Fibroblast of lung (primary cell): Measurements from ENCODE around the gene FAM13A. TPM values are rescaled to one million over a fixed set of nuclear protein-coding genes. Genes with fewer than 3 reads are reported as not detected.
A peak's percentile ranks its signal among the peaks of the same experiment; 100 is the strongest.

Experiments used
- DNase-seq, 2 donors: peaks; one replicate each; pipeline versions ENCODE4 v3.0.0 to v3.0.0-alpha.2; 2010; ENCODE audit warnings: low read depth in 2 of 2
- H2AFZ ChIP-seq: 2 replicates; pipeline ENCODE4 v1.5.1; 2012; ENCODE audit warnings: low read length, control low read depth, inconsistent platforms
- H3K27ac ChIP-seq: 2 replicates; pipeline ENCODE4 v1.5.1; 2011; ENCODE audit warnings: low read length, control low read depth; ENCODE audit not compliant: insufficient read depth
- H3K27me3 ChIP-seq: 2 replicates; pipeline ENCODE4 v1.5.1; 2011; ENCODE audit warnings: mild to moderate bottlenecking, low read length; ENCODE audit not compliant: control insufficient read depth, insufficient read depth
- H3K36me3 ChIP-seq: 2 replicates; pipeline ENCODE4 v1.5.1; 2011; ENCODE audit warnings: low read length; ENCODE audit not compliant: control insufficient read depth, insufficient read depth
- H3K4me1 ChIP-seq: 2 replicates; pipeline ENCODE4 v1.5.1; 2011; ENCODE audit warnings: low read length; ENCODE audit not compliant: control insufficient read depth, insufficient read depth; ENCODE audit errors: extremely low read depth
- H3K4me2 ChIP-seq: 2 replicates; pipeline ENCODE4 v1.5.1; 2011; ENCODE audit warnings: low read length, control low read depth; ENCODE audit not compliant: insufficient read depth; ENCODE audit errors: extremely low read depth
- H3K4me3 ChIP-seq, 4 experiments: fragments of 200-600 bp in 1 of 4; sonication (generic) in 1 of 4; replicated peaks in 1 of 4; 2 replicates each; pipeline ENCODE4 v1.5.1; 2011 to 2016; ENCODE audit warnings: low read length in 4 of 4, low read depth in 3 of 4, mild to moderate bottlenecking in 3 of 4, control low read depth in 2 of 4, inconsistent platforms in 1 of 4, mixed read lengths in 1 of 4; ENCODE audit not compliant: insufficient read depth in 1 of 4; ENCODE audit errors: control extremely low read depth in 1 of 4
- H3K79me2 ChIP-seq: 2 replicates; pipeline ENCODE4 v1.5.1; 2012; ENCODE audit warnings: mild to moderate bottlenecking, low read length, inconsistent platforms; ENCODE audit not compliant: control insufficient read depth, insufficient read depth
- H3K9ac ChIP-seq: 2 replicates; pipeline ENCODE4 v1.5.1; 2011; ENCODE audit warnings: mild to moderate bottlenecking, low read length, control low read depth; ENCODE audit not compliant: insufficient read depth
- H3K9me3 ChIP-seq: 2 replicates; pipeline ENCODE4 v1.5.1; 2012; ENCODE audit warnings: low read depth, low read length; ENCODE audit not compliant: control insufficient read depth, insufficient read depth
- H4K20me1 ChIP-seq: 2 replicates; pipeline ENCODE4 v1.5.1; 2011; ENCODE audit warnings: low read length; ENCODE audit not compliant: control insufficient read depth, insufficient read depth; ENCODE audit errors: extremely low read depth
- EZH2 ChIP-seq: IDR thresholded peaks from 2 replicates; pipeline ENCODE4 v1.5.1; 2012; ENCODE audit warnings: low read length, control low read depth, mild to moderate bottlenecking; ENCODE audit errors: missing control alignments
- polyA plus RNA-seq, 2 donors: library from polyadenylated mRNA; depleted of rRNA in 1 of 2; stranded (reverse) in 1 of 2; unstranded in 1 of 2; fragments of >200 nt; gene quantifications; 2 replicates each; pipeline ENCODE4 v1.2.1, GENCODE V29; 2011 to 2012; ENCODE audit warnings: missing spikeins in 1 of 2
- total RNA-seq: library from RNA; depleted of rRNA; stranded (reverse); fragments of >200 nt; gene quantifications from 2 replicates; pipeline ENCODE4 v1.2.1, GENCODE V29; 2014
- TF ChIP-seq, protein P1 (sequence below), 2 donors: IDR thresholded peaks in 1 of 2; conservative IDR thresholded peaks in 1 of 2; 1 replicate in 1 of 2; 2 replicates in 1 of 2; pipeline ENCODE4 v1.5.1; 2011 to 2012; ENCODE audit warnings: low read length in 2 of 2, control low read depth in 1 of 2, inconsistent platforms in 1 of 2, low read depth in 1 of 2, mild to moderate bottlenecking in 1 of 2

Gene FAM13A
- total and polyA plus RNA-seq, 2 donors (not counting 1 experiment from before 2014, with no cell fraction given): 14.3 to 23.9 TPM

DNA sequence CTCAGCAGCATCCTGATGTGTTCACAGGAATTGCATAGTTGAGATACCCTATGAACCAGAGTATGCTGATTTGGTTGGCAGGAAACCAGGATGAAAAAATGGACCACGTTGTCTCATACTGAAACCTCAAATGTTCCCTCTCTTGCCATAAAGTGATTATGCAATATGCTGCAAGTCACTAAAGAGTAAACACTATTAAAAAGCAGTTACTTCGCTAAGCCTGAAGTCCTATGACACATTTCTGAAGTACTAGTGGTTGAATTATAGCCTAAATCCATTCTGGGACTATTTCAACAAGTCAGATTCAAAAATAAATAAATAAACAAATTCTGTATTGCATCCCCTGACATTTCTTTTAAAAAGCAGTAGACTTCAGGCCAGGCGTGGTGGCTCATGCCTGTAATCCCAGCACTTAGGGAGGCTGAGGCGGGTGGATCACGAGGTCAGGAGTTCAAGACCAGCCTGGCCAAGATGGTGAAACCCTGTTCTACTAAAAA is 253.3 kb downstream of the FAM13A start:
- no peak for TF ChIP-seq EZH2
- TF ChIP-seq, protein P1, sequence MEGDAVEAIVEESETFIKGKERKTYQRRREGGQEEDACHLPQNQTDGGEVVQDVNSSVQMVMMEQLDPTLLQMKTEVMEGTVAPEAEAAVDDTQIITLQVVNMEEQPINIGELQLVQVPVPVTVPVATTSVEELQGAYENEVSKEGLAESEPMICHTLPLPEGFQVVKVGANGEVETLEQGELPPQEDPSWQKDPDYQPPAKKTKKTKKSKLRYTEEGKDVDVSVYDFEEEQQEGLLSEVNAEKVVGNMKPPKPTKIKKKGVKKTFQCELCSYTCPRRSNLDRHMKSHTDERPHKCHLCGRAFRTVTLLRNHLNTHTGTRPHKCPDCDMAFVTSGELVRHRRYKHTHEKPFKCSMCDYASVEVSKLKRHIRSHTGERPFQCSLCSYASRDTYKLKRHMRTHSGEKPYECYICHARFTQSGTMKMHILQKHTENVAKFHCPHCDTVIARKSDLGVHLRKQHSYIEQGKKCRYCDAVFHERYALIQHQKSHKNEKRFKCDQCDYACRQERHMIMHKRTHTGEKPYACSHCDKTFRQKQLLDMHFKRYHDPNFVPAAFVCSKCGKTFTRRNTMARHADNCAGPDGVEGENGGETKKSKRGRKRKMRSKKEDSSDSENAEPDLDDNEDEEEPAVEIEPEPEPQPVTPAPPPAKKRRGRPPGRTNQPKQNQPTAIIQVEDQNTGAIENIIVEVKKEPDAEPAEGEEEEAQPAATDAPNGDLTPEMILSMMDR (conservative IDR thresholded peaks at IDR 0.05 in 1 of 2, IDR thresholded peaks at IDR 0.05 in 1 of 2; ENCODE audit: low read depth in 1 of 2, low read length in 2 of 2): no peak
- Histone ChIP-seq H4K20me1 (no peaks in the 10 kb centered on the region), H3K36me3 (peaks cover 2% of the 10 kb centered on the region), H3K9me3 (no peaks in the 10 kb centered on the region), H3K79me2 (no peaks in the 10 kb centered on the region), H2AFZ (no peak overlapping the region), H3K4me1 (peaks cover 2% of the 10 kb centered on the region), H3K4me3 (no peak overlapping the region), H3K27ac (no peak overlapping the region), H3K27me3 (no peaks in the 10 kb centered on the region), H3K4me2 (no peak overlapping the region), H3K9ac (no peak overlapping the region)
- peak; percentile 87 to 97 for DNase-seq

DNA sequence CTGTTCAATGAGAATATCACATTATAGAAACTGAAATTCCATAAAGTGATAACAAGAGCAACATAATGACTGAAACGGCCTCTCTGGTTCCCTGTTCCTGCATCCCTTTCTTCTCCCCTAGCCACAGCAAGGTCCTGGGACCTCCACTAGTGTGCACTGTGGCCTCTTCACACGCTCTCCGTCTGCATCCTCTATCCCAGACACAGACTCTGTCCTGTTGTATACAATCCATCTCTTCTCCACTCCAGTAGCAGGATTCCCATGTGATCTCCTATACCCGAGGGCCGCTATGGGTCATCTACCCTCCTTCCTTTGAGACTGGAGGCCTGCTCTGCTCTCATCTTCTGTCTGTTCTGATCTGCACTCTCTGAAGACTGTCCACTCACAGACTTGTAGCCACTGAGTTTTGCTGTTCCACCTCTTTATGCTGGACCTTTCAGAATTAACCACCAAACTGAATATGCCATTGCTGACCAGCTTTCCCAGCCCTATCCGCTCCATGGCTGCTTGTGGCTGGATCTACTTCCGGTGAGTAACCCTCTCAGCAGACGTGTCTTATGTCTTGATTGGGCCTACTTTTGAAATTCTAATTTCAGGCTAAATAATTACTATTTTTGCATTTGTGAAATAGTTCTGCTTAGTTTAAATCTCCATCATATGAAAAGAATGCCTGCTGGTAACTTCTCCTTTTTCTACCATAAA is 254.2 kb downstream of the FAM13A start:
- Histone ChIP-seq H3K36me3 (peaks cover 2% of the 10 kb centered on the region), H3K9me3 (no peaks in the 10 kb centered on the region), H3K4me3 (no peak overlapping the region), H4K20me1 (no peaks in the 10 kb centered on the region), H3K4me2 (no peak overlapping the region), H3K27me3 (no peaks in the 10 kb centered on the region), H3K79me2 (no peaks in the 10 kb centered on the region), H2AFZ (no peak overlapping the region), H3K4me1 (peaks cover 2% of the 10 kb centered on the region), H3K9ac (no peak overlapping the region), H3K27ac (peak overlapping the region; percentile 10)
- TF ChIP-seq, protein P1 (conservative IDR thresholded peaks at IDR 0.05 in 1 of 2, IDR thresholded peaks at IDR 0.05 in 1 of 2; ENCODE audit: low read depth in 1 of 2, low read length in 2 of 2): no peak
- TF ChIP-seq EZH2: no peak
- DNase-seq: peak in 1 of 2 donors; percentile 40

DNA sequence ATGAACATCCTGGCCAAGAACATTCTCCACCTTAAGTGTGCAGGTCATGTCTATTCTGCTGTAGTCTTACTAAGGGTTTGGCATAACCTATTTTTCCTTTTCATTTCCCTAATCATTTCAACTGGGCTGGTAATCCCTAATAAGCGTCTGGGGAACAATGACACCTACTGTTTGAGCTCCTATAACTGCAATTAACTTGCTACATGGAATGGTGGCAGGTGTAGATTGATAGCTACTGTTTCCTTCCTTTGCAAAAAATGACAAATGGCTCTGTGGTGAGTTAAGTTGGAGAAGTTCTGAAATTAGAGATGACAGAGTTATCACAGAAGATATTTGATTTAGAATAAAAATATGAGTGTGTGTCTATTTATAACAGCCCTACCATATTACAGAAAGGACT is 254.8 kb downstream of the FAM13A start:
- Histone ChIP-seq H4K20me1 (no peaks in the 10 kb centered on the region), H3K36me3 (peaks cover 2% of the 10 kb centered on the region), H3K27ac (no peak overlapping the region), H2AFZ (no peak overlapping the region), H3K4me1 (peaks cover 2% of the 10 kb centered on the region), H3K4me3 (no peak overlapping the region), H3K9me3 (no peaks in the 10 kb centered on the region), H3K27me3 (no peaks in the 10 kb centered on the region), H3K9ac (no peak overlapping the region), H3K4me2 (no peak overlapping the region), H3K79me2 (no peaks in the 10 kb centered on the region)
- TF ChIP-seq, protein P1 (conservative IDR thresholded peaks at IDR 0.05 in 1 of 2, IDR thresholded peaks at IDR 0.05 in 1 of 2; ENCODE audit: low read depth in 1 of 2, low read length in 2 of 2): no peak
- TF ChIP-seq EZH2: no peak
- DNase-seq: no peak
